ENCODE results near the gene RNF115.
"Not testable (repeated sequence)": the region's sequence is repeated elsewhere in the genome, so short reads cannot be mapped to it uniquely, and the experiment has no call there.

The RNF115 gene

GRCh38 chr1:145827966-145828365, 4.1 kb upstream of the RNF115 start:
- DNase-seq (ENCODE audit: low read depth in 2 of 2) = no peak

- DNase-seq (ENCODE audit: low read depth in 2 of 2) = no peak
Observed at GRCh38 chr1:145826030-145826429, 2.1 kb upstream of the RNF115 start.

- no peak for DNase-seq (ENCODE audit: low read depth in 2 of 2)
Observed at GRCh38 chr1:145824499-145824842, 576 bp upstream of the RNF115 start.

- not testable (repeated sequence) for DNase-seq (ENCODE audit: low read depth in 2 of 2)
Observed at GRCh38 chr1:145822779-145823331, 1.0 kb downstream of the RNF115 start.

- DNase-seq (ENCODE audit: low read depth in 2 of 2) = not testable (repeated sequence)
Observed at GRCh38 chr1:145818095-145818494, 5.8 kb downstream of the RNF115 start.

GRCh38 chr1:145812977-145813810, 10.7 kb downstream of the RNF115 start:
- DNase-seq (ENCODE audit: low read depth in 2 of 2) = not testable (repeated sequence)

- no peak for DNase-seq (ENCODE audit: low read depth in 2 of 2)
Observed at GRCh38 chr1:145806844-145807243, 17.1 kb downstream of the RNF115 start.

- no peak for DNase-seq (ENCODE audit: low read depth in 2 of 2)
Observed at GRCh38 chr1:145806408-145806807, 17.5 kb downstream of the RNF115 start.

GRCh38 chr1:145805057-145805456, 18.8 kb downstream of the RNF115 start:
- DNase-seq (ENCODE audit: low read depth in 2 of 2) = no peak

GRCh38 chr1:145804235-145805045, 19.5 kb downstream of the RNF115 start:
- DNase-seq (ENCODE audit: low read depth in 2 of 2) = no peak

GRCh38 chr1:145799806-145800205, 24.1 kb downstream of the RNF115 start:
- DNase-seq (ENCODE audit: low read depth in 2 of 2) = no peak

- no peak for DNase-seq (ENCODE audit: low read depth in 2 of 2)
Observed at GRCh38 chr1:145796753-145797152, 27.1 kb downstream of the RNF115 start.

- no peak for DNase-seq (ENCODE audit: low read depth in 2 of 2)
Observed at GRCh38 chr1:145795257-145795881, 28.5 kb downstream of the RNF115 start.

- DNase-seq (ENCODE audit: low read depth in 2 of 2) = no peak
Observed at GRCh38 chr1:145792484-145792883, 31.4 kb downstream of the RNF115 start.

- not testable (repeated sequence) for DNase-seq (ENCODE audit: low read depth in 2 of 2)
Observed at GRCh38 chr1:145791860-145792259, 32.0 kb downstream of the RNF115 start.

- no peak for DNase-seq (ENCODE audit: low read depth in 2 of 2)
Observed at GRCh38 chr1:145788580-145788979, 35.3 kb downstream of the RNF115 start.

GRCh38 chr1:145786271-145786670, 37.6 kb downstream of the RNF115 start:
- no peak for DNase-seq (ENCODE audit: low read depth in 2 of 2)

GRCh38 chr1:145785547-145785946, 38.3 kb downstream of the RNF115 start:
- no peak for DNase-seq (ENCODE audit: low read depth in 2 of 2)

- DNase-seq (ENCODE audit: low read depth in 2 of 2) = no peak
Observed at GRCh38 chr1:145784409-145784808, 39.5 kb downstream of the RNF115 start.

- DNase-seq (ENCODE audit: low read depth in 2 of 2) = no peak
Observed at GRCh38 chr1:145782272-145783099, 41.4 kb downstream of the RNF115 start.

GRCh38 chr1:145778146-145778540, 45.8 kb downstream of the RNF115 start:
- DNase-seq (ENCODE audit: low read depth in 2 of 2) = no peak

Data from stimulated activated CD4-positive, alpha-beta T cell treated with anti-CD3 and anti-CD28 coated beads, Interleukin-1b, Interleukin-23, amount 100 ng/mL, for 4 hours (primary cell).